ENCODE results near the gene HTRA1.

Gene HTRA1

GRCh38 chr10:122559228-122559627, 97.9 kb downstream of the HTRA1 start:
- DNase-seq = no peak

GRCh38 chr10:122560279-122560804, 99.0 kb downstream of the HTRA1 start, which contains the start of gene DMBT1:
TSS of gene DMBT1 (plus strand) at chr10:122560754. CDS start at chr10:122560771, 17 bp downstream.
- DNase-seq = no peak

DNA sequence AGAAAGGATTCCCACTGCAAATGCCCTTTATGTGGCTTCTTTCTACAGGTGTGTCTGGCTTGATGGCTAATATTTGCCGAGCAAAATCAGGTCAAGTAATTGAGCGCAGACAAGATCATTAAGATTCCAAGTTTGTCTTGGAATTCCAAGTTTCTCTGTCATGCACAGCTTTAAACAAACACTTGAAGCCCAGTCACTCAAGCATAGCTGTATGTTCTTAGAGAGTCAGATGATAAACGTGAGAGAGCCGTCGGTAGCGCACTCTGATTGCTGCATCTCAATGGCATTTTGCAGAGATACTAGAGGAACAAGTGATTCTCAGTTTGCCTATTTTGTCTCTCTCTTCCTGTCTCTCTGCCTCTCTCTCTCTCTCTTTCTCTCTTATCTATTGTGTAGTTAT, 99.9 kb downstream of the HTRA1 start:
- no peak for DNase-seq

GRCh38 chr10:122561792-122562191, 100.4 kb downstream of the HTRA1 start:
- DNase-seq = no peak
